Activated CD4-positive, alpha-beta T cell treated with anti-CD3 and anti-CD28 coated beads, Interleukin-2, amount 50 U/mL, for 16 hours (primary cell): Measurements from ENCODE around the gene TMEM263.
"Not testable (repeated sequence)": the region's sequence is repeated elsewhere in the genome, so short reads cannot be mapped to it uniquely, and the experiment has no call there.

Experiments
- DNase-seq: peaks from one replicate; pipeline ENCODE4 v3.0.0-alpha.2; 2020

The TMEM263 gene

GRCh38 chr12:106955377-106956047, at the start of gene TMEM263:
Gene TMEM263 (plus strand): TSS chr12:106955907. CDS start chr12:106967117, 11,210 bp downstream.
- peak; percentile 95 for DNase-seq

- no peak for DNase-seq
Observed at GRCh38 chr12:106906715-106907114, 49.0 kb upstream of the TMEM263 start.

- peak; percentile 14 for DNase-seq
Observed at GRCh38 chr12:106907411-106907810, 48.3 kb upstream of the TMEM263 start.

- no peak for DNase-seq
Observed at GRCh38 chr12:106907846-106908245, 47.9 kb upstream of the TMEM263 start.

- DNase-seq = no peak
Observed at GRCh38 chr12:106908561-106908960, 47.1 kb upstream of the TMEM263 start.

GRCh38 chr12:106910202-106910601, 45.5 kb upstream of the TMEM263 start:
- peak; percentile 38 for DNase-seq

GRCh38 chr12:106911581-106911980, 44.1 kb upstream of the TMEM263 start:
- no peak for DNase-seq

GRCh38 chr12:106913456-106913855, 42.3 kb upstream of the TMEM263 start:
- no peak for DNase-seq

- peak; percentile 58 for DNase-seq
Observed at GRCh38 chr12:106914796-106915634, 40.7 kb upstream of the TMEM263 start.

GRCh38 chr12:106915635-106916026, 40.1 kb upstream of the TMEM263 start:
- no peak for DNase-seq

- no peak for DNase-seq
Observed at GRCh38 chr12:106917503-106917902, 38.2 kb upstream of the TMEM263 start.

GRCh38 chr12:106918746-106919145, 37.0 kb upstream of the TMEM263 start:
- peak; percentile 6 for DNase-seq

GRCh38 chr12:106919910-106920544, 35.7 kb upstream of the TMEM263 start:
- DNase-seq = peak; percentile 34

GRCh38 chr12:106921976-106922375, 33.7 kb upstream of the TMEM263 start:
- DNase-seq = not testable (repeated sequence)

- DNase-seq = not testable (repeated sequence)
Observed at GRCh38 chr12:106923594-106923993, 32.1 kb upstream of the TMEM263 start.

- no peak for DNase-seq
Observed at GRCh38 chr12:106924268-106924861, 31.3 kb upstream of the TMEM263 start.

- no peak for DNase-seq
Observed at GRCh38 chr12:106926657-106927056, 29.1 kb upstream of the TMEM263 start.

- DNase-seq = no peak
Observed at GRCh38 chr12:106934277-106934676, 21.4 kb upstream of the TMEM263 start.

GRCh38 chr12:106941481-106942156, 14.1 kb upstream of the TMEM263 start:
- no peak for DNase-seq

GRCh38 chr12:106942775-106943174, 12.9 kb upstream of the TMEM263 start:
- no peak for DNase-seq

- no peak for DNase-seq
Observed at GRCh38 chr12:106945261-106945851, 10.4 kb upstream of the TMEM263 start.

- DNase-seq = no peak
Observed at GRCh38 chr12:106947461-106947860, 8.2 kb upstream of the TMEM263 start.
